ENCODE results near the gene KDM4C.

Gene KDM4C

GRCh38 chr9:6894135-6894534 lies 136.4 kb downstream of the KDM4C start:
- no peak overlapping the region for H3K4me3 ChIP-seq (replicated peaks; ENCODE audit: low read depth, low read length)
- no peaks in the 10 kb centered on the region; the same call in 1 of the 2 replicates for H3K36me3 ChIP-seq (ENCODE audit: control insufficient read depth, insufficient read depth, low read length)
- peak; percentile 64 for DNase-seq (ENCODE audit: extremely low read depth, insufficient read length)
- no peak for TF ChIP-seq CTCF (IDR thresholded peaks at IDR 0.05; ENCODE audit: insufficient read depth, low read length, poor library complexity, severe bottlenecking)
- no peaks in the 10 kb centered on the region for H3K27me3 ChIP-seq (replicated peaks; ENCODE audit: control insufficient read depth, insufficient read depth, low read length)

- no peaks in the 10 kb centered on the region; the same call in 1 of the 2 replicates for H3K36me3 ChIP-seq (ENCODE audit: control insufficient read depth, insufficient read depth, low read length)
- DNase-seq (ENCODE audit: extremely low read depth, insufficient read length): no peak
- H3K4me3 ChIP-seq (replicated peaks; ENCODE audit: low read depth, low read length): no peak overlapping the region
- no peaks in the 10 kb centered on the region for H3K27me3 ChIP-seq (replicated peaks; ENCODE audit: control insufficient read depth, insufficient read depth, low read length)
- TF ChIP-seq CTCF (IDR thresholded peaks at IDR 0.05; ENCODE audit: insufficient read depth, low read length, poor library complexity, severe bottlenecking): no peak
These were observed 138.0 kb downstream of the KDM4C start for GRCh38 chr9:6895754-6896153.

GRCh38 chr9:6896562-6896961 lies 138.8 kb downstream of the KDM4C start:
- TF ChIP-seq CTCF (IDR thresholded peaks at IDR 0.05; ENCODE audit: insufficient read depth, low read length, poor library complexity, severe bottlenecking): no peak
- Histone ChIP-seq H3K4me3 (replicated peaks; ENCODE audit: low read depth, low read length) (no peak overlapping the region), H3K36me3 (ENCODE audit: control insufficient read depth, insufficient read depth, low read length) (no peaks in the 10 kb centered on the region; the same call in 1 of the 2 replicates), H3K27me3 (replicated peaks; ENCODE audit: control insufficient read depth, insufficient read depth, low read length) (no peaks in the 10 kb centered on the region)
- DNase-seq (ENCODE audit: extremely low read depth, insufficient read length): no peak

GRCh38 chr9:6897207-6897822 lies 139.5 kb downstream of the KDM4C start:
- Histone ChIP-seq H3K27me3 (replicated peaks; ENCODE audit: control insufficient read depth, insufficient read depth, low read length) (no peaks in the 10 kb centered on the region), H3K36me3 (ENCODE audit: control insufficient read depth, insufficient read depth, low read length) (no peaks in the 10 kb centered on the region; the same call in 1 of the 2 replicates), H3K4me3 (replicated peaks; ENCODE audit: low read depth, low read length) (no peak overlapping the region)
- no peak for TF ChIP-seq CTCF (IDR thresholded peaks at IDR 0.05; ENCODE audit: insufficient read depth, low read length, poor library complexity, severe bottlenecking)
- no peak for DNase-seq (ENCODE audit: extremely low read depth, insufficient read length)

- Histone ChIP-seq H3K36me3 (ENCODE audit: control insufficient read depth, insufficient read depth, low read length) (no peaks in the 10 kb centered on the region; the same call in 1 of the 2 replicates), H3K27me3 (replicated peaks; ENCODE audit: control insufficient read depth, insufficient read depth, low read length) (no peaks in the 10 kb centered on the region), H3K4me3 (replicated peaks; ENCODE audit: low read depth, low read length) (no peak overlapping the region)
- no peak for DNase-seq (ENCODE audit: extremely low read depth, insufficient read length)
- no peak for TF ChIP-seq CTCF (IDR thresholded peaks at IDR 0.05; ENCODE audit: insufficient read depth, low read length, poor library complexity, severe bottlenecking)
These were observed 140.1 kb downstream of the KDM4C start for GRCh38 chr9:6897898-6898302.

- no peak for DNase-seq (ENCODE audit: extremely low read depth, insufficient read length)
- Histone ChIP-seq H3K27me3 (replicated peaks; ENCODE audit: control insufficient read depth, insufficient read depth, low read length) (no peaks in the 10 kb centered on the region), H3K4me3 (replicated peaks; ENCODE audit: low read depth, low read length) (no peak overlapping the region), H3K36me3 (ENCODE audit: control insufficient read depth, insufficient read depth, low read length) (no peaks in the 10 kb centered on the region)
- no peak for TF ChIP-seq CTCF (IDR thresholded peaks at IDR 0.05; ENCODE audit: insufficient read depth, low read length, poor library complexity, severe bottlenecking)
These were observed 141.5 kb downstream of the KDM4C start for GRCh38 chr9:6899274-6899673.

All from GM06990 (cell line).